Lung (tissue), 12 donors: Measurements from ENCODE around the gene DHRS1. TPM values are rescaled to one million over a fixed set of nuclear protein-coding genes. Genes with fewer than 3 reads are reported as not detected.

Experiments
- ATAC-seq: fragments of 200-7000 bp; cut with Tn5 transposase; one replicate; pipeline ENCODE4 v1.9.1; 2020; ENCODE audit warnings: moderate number of reproducible peaks; ENCODE audit not compliant: insufficient read depth, low FRiP score
- DNase-seq, 3 donors: peaks; one replicate each; pipeline ENCODE4 v3.0.0-alpha.2; 2013 to 2017
- H3K27ac ChIP-seq, 2 donors: one replicate each; pipeline ENCODE4 v1.5.1; 2013; ENCODE audit warnings: mild to moderate bottlenecking in 2 of 2, moderate library complexity in 2 of 2, control low read depth in 1 of 2, inconsistent platforms in 1 of 2, low read depth in 1 of 2, low read length in 1 of 2
- H3K27me3 ChIP-seq, 3 donors: one replicate each; pipeline ENCODE4 v1.5.1; 2013; ENCODE audit warnings: low read length in 2 of 3; ENCODE audit not compliant: control insufficient read depth in 3 of 3, insufficient read depth in 3 of 3
- H3K36me3 ChIP-seq, 4 donors: one replicate each; pipeline ENCODE4 v1.5.1; 2013; ENCODE audit warnings: low read length in 4 of 4, mild to moderate bottlenecking in 1 of 4, moderate library complexity in 1 of 4; ENCODE audit not compliant: control insufficient read depth in 4 of 4, insufficient read depth in 4 of 4
- H3K4me1 ChIP-seq, 5 donors: one replicate each; pipeline ENCODE4 v1.5.1; 2013; ENCODE audit warnings: low read length in 5 of 5, mild to moderate bottlenecking in 2 of 5, moderate library complexity in 1 of 5; ENCODE audit not compliant: control insufficient read depth in 5 of 5, insufficient read depth in 5 of 5
- H3K4me3 ChIP-seq: one replicate; pipeline ENCODE4 v1.5.1; 2013; ENCODE audit warnings: mild to moderate bottlenecking, control low read depth, moderate library complexity
- H3K9ac ChIP-seq, 2 donors: one replicate each; pipeline ENCODE4 v1.5.1; 2013; ENCODE audit warnings: low read length in 2 of 2, control low read depth in 1 of 2; ENCODE audit not compliant: insufficient read depth in 1 of 2
- H3K9me3 ChIP-seq, 4 donors: one replicate each; pipeline ENCODE4 v1.5.1; 2013; ENCODE audit warnings: low read length in 3 of 4, mild to moderate bottlenecking in 1 of 4, moderate library complexity in 1 of 4; ENCODE audit not compliant: control insufficient read depth in 4 of 4, insufficient read depth in 3 of 4
- WGBS, 2 donors: extraction: QIAGEN DNeasy Blood & Tissue Kit; methylation state at CpG; one replicate each; pipeline ENCODE4 v1.1.7; 2013; 5-methylcytosine and 5-hydroxymethylcytosine counted together
- polyA plus RNA-seq, 2 donors: library from polyadenylated mRNA; stranded (reverse); fragments of 200-250 nt; gene quantifications; one replicate each; pipeline ENCODE4 v1.2.1, GENCODE V29; 2013
- total RNA-seq, 2 donors: library from RNA; depleted of rRNA in 1 of 2; stranded (reverse); fragments of >200 nt in 1 of 2; gene quantifications; one replicate each; pipeline ENCODE4 v1.2.1, GENCODE V29; 2014 to 2021
- TF ChIP-seq, protein P1 (sequence below): IDR thresholded peaks from 2 replicates; pipeline ENCODE4 v1.5.1; 2012; ENCODE audit warnings: mild to moderate bottlenecking; ENCODE audit errors: control extremely low read depth, extremely low read depth
- donor health status: control.
- donor health status: control.
- donor health status: Bipolar disorder and iron deficiency.
- donor health status: healthy.
- donor health status: DM: yes; HTN: yes; CAD: no.

Gene DHRS1
- total and polyA plus RNA-seq, 4 donors: 20.6 to 27.8 (median 22.4) TPM

DNA sequence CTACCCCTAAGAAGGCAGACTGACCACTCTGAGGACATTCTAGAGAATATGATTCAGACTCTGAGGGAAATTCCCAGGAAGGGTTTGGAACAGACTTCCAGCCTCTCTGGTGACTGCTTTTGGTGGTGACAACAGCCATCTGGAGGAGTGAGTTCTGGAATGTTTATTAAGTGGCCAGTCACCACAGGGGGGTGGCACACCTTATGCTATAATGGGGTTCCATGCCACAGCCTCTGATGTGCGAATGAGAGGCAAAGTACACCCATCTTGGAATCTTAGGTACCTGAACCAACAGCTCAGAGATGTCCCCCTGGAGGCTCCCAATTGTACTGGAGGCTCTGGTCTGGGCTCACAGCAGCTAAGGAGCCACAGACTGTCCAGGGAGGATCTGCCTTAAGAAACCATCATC, 47.7 kb downstream of the DHRS1 start:
- TF ChIP-seq, protein P1, sequence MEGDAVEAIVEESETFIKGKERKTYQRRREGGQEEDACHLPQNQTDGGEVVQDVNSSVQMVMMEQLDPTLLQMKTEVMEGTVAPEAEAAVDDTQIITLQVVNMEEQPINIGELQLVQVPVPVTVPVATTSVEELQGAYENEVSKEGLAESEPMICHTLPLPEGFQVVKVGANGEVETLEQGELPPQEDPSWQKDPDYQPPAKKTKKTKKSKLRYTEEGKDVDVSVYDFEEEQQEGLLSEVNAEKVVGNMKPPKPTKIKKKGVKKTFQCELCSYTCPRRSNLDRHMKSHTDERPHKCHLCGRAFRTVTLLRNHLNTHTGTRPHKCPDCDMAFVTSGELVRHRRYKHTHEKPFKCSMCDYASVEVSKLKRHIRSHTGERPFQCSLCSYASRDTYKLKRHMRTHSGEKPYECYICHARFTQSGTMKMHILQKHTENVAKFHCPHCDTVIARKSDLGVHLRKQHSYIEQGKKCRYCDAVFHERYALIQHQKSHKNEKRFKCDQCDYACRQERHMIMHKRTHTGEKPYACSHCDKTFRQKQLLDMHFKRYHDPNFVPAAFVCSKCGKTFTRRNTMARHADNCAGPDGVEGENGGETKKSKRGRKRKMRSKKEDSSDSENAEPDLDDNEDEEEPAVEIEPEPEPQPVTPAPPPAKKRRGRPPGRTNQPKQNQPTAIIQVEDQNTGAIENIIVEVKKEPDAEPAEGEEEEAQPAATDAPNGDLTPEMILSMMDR: no peak
- DNase-seq (no peak), ATAC-seq (peak; percentile 39)
- H3K27ac ChIP-seq: peak overlapping the region in 1 of 2 donors; percentile 26
- H3K9me3 ChIP-seq: no peaks in the 10 kb centered on the region
- WGBS, 2 donors: 80 to 87% methylated on average over 1 of the region's 1 CpG
- H3K4me1 ChIP-seq: no peaks in the 10 kb centered on the region
- peaks cover 0 to 16% (median 0%) of the 10 kb centered on the region in 4 donors for H3K36me3 ChIP-seq
- no peaks in the 10 kb centered on the region for H3K27me3 ChIP-seq
- no peak overlapping the region for H3K4me3 ChIP-seq
- no peak overlapping the region for H3K9ac ChIP-seq

DNA sequence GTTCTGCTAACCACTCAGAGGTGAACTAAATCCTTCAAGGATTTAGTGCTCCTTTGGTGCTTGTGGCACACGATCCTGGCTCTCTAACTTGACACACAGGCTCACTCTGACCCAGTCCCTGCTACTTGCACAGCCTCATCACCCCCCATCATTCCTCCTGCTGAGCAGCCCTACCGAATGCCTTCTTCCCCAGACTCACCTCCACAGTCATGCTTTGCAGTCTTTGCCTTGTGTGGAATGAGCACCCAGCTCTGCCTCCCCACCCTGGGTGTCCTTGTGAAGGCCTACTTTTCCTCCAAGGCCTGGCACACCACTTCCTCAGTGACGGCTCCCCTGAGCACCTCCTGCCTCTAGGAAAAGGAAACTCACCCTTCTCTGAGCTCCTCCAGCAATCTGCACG, 49.2 kb downstream of the DHRS1 start:
- no peak for DNase-seq
- WGBS, 2 donors: 64 to 69% methylated on average over 4 of the region's 4 CpGs
- no peak for ATAC-seq

DNA sequence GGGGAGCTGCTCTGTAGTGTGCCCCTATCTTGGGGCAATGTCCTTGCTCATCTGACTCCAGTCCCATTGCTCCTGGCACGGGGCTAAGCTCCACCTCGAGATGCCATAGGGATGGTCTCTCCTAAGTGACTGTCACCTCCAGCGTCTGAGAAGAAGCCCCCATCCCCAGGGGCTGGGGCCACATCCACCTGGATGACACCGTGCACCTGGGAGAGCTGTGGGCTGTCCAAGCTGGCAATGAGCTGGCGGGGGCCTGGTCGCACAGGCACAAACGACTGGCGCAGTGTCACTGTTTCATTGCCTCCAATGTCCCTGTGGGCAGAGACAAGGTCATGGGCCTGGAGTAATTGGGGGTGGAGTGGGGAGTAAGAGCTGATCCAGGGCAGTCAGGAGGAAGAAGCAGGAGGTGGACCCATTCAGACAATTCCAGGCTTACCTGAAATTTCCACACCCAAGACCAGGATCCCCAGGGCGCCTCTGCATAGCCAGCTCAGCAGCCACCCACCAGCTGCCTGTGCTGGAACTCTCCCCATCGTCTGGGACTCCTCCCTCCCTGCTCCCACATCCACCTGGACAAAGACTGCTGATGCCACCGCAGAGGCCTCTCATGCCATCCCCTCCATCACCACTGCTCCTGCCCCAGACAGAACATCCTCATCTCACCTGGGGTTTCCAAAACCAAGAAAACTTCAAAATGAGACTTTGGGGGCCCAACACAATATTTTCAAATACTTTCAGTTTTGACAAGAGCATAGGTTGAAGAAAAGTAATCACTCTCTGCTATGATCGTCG, 50.2 kb downstream of the DHRS1 start:
- H3K9me3 ChIP-seq: no peaks in the 10 kb centered on the region
- no peak overlapping the region for H3K27ac ChIP-seq
- H3K9ac ChIP-seq: no peak overlapping the region
- 78 to 84% methylated on average over 13 of the region's 13 CpGs for WGBS, 2 donors
- DNase-seq (no peak), ATAC-seq (no peak)
- TF ChIP-seq, protein P1: no peak
- H3K27me3 ChIP-seq: no peaks in the 10 kb centered on the region
- H3K36me3 ChIP-seq: peaks cover 0 to 12% (median 0%) of the 10 kb centered on the region in 4 donors
- no peaks in the 10 kb centered on the region for H3K4me1 ChIP-seq
- no peak overlapping the region for H3K4me3 ChIP-seq

More for the DNA sequence above, 49.2 kb downstream of the DHRS1 start:
- Histone ChIP-seq H3K9ac (no peak overlapping the region), H3K9me3 (no peaks in the 10 kb centered on the region), H3K27ac (no peak overlapping the region), H3K27me3 (no peaks in the 10 kb centered on the region), H3K4me3 (no peak overlapping the region), H3K4me1 (no peaks in the 10 kb centered on the region), H3K36me3 (peaks cover 0 to 16% (median 0%) of the 10 kb centered on the region in 4 donors)
- TF ChIP-seq, protein P1: no peak
